Measurements from ENCODE around the gene MYH11.
"Not testable (repeated sequence)": the region's sequence is repeated elsewhere in the genome, so short reads cannot be mapped to it uniquely, and the experiment has no call there.

The MYH11 gene

DNA sequence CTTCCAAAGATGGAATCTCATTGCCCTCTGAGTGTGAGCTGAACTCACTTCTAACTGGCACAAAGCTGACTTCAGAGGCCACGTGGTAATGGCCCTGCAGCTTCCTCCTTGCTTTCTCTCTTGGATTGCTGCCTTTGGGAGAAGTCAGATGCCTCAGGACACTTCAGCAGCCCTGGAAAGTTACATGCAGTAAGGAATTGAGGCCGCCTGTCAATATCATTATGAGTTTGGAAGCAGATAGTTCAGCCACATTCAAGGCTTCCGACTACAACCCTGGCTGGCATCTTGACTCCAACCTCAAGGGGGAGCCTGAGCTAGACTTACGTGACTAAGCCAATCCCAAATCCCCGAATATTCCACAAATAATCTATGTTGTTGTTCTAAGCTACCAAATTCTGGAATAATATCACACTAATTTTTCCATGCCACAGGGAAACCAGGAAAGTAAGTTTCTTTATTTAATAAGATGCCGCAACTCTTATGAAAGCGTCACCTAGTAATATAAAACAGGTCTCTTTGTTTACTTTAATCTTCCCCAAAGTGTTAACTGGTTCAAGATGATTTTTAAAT, 18.0 kb upstream of the MYH11 start:
- no peak for DNase-seq

GRCh38 chr16:15873737-15874136, 16.9 kb upstream of the MYH11 start:
- no peak for DNase-seq

DNA sequence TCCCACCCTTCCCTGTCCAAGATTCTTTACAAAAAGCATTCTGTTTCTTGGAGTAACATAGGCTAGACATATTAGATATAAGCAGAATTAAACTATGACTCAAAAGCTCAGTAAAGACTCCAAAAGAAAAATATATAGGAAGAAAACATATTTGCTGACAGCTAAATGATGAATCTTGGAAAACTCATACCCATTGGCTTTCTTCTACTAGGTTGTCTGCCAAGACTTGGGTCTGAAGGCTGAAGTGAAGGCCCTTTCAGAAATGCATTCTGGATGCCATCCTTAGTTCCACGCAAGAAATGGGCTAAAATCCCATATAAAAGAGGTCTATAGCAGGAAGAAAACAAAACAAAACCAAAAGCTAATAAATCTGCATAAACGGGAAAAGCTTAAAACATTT, 16.5 kb upstream of the MYH11 start:
- no peak for DNase-seq

DNA sequence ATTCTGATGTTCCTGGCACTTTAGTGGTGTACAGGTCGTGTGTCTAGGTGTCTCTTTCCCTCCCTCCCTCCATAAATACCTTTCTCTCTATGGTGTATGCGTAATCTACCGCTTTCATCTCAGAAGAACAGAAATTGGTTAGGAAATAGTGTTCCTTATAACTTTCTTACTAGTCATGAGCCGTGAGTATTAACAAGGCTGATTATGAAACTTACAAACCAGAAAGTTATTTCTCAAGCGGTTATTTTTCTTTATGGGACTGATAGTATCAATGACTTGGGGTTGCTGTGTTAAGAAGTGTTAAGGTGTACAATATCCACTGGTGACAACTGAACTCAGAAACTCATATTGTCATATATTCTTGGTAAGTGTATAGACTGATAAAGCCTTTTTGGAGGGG, 13.2 kb upstream of the MYH11 start:
- DNase-seq, result no peak

DNA sequence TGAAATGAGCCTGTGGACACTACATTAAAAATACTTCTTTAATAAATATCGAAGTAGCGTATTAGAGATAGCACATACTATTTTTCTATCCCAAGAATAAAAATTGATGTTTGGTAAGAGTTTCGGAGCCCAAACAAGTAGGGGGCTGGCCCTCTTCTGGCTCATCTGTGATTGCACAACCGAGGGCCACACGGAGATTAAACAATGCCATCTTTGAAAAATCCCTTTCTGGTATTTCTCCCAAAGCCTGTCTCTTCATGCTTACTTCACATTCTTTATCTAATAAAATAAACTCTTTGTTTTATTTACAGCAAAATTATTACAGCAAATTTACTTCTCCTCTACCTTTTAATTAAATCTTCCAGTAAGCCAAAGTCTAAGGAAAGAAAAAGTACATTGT, 9.6 kb upstream of the MYH11 start:
- DNase-seq, result no peak

DNA sequence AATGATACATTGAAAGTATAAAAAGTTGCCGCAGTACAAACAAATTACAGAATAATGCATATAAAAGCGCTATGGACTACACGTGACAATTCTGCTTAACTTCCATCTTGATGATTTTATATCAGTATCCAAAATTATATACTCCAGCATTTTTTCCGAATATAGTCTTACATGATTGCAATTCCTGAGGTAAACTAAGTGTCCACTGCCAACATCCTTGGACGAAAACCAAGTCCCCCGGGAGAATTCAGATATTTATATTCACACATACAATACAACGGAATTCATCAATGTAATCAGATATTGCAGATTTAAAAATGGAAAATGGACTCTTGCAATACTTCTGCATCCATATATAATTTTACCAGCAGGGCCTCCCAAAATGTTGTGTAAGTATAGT, 8.9 kb upstream of the MYH11 start:
- no peak for DNase-seq

DNA sequence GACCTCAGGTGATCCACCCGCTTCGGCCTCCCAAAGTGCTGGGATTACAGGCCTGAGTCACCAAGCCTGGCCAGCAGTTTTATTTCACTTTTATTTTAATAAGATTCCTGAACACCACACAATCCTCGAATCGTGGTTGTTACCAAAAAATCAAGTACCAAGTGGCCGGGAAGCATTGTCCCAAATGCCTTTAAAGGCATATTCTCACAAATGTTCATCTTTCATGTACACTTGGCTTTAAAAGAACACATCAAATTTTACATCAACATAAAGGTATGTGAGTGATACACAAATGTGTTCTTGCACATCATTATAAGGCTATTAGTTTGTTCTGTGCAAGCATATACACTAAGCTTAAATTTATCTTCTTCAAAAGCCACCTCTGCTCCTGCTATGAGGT, 8.1 kb upstream of the MYH11 start:
- DNase-seq, result no peak

DNA sequence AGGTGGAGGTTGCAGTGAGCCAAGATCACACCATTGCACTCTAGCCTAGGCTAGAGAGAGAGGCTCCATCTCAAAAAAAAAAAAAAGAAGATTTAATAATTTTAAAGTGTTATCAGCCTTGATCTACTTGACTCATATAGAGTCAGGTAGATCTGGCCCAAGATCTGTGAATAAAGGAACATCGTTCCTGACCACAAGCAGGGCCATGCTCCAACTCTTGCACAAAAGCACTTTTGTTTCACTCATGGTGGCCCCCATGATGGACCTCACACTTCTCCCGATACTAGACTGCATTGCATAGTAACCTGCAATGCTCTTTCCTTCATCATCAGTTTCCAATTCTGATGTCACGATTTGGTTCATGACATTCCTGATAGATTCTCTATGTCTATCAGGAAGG, 5.2 kb upstream of the MYH11 start:
- no peak for DNase-seq

DNA sequence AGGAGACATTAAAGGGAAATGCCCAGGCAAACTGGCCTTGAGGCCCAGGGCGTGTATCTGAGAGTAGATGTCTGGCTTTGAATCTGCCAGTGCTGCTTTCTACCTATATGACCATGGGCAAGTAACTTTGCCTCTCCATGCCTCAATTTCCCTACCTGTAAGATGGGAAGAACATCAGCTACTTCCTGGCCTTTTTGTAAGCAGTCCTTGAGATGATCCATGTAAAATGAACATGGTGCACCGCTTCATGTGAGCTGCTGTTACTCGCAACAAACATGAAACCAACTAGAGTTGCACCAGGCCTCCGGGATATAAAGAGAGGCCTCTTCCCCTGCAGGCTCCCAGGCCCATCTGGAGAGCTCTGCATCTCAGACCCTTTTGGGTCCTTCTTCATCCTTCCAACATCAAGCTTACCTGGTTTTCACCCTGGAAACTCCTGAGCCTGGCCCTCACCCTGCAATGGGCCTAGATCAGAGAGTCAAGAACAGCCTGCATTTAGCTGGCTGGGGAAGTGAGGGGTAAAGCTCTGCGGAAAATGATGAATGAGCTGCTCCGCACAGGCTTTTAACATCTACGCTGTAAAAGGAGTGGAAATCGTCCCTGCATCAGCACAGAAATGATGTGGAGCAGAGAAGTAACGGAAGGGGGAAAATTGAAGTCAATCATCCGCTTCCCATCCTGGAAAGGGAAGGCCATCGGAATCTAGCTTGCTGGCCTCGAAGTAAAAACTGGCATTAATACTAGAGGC, 2.3 kb upstream of the MYH11 start:
- no peak for DNase-seq

- no peak for DNase-seq
These were observed 1.1 kb upstream of the MYH11 start for GRCh38 chr16:15857724-15858560.

- no peak for DNase-seq
These were observed 646 bp downstream of the MYH11 start for GRCh38 chr16:15856182-15856581.

GRCh38 chr16:15855704-15856003, 1.2 kb downstream of the MYH11 start:
- DNase-seq, result no peak

- no peak for DNase-seq
These were observed 1.7 kb downstream of the MYH11 start for GRCh38 chr16:15854906-15855703.

GRCh38 chr16:15854061-15854460, 2.8 kb downstream of the MYH11 start:
- DNase-seq, result no peak

DNA sequence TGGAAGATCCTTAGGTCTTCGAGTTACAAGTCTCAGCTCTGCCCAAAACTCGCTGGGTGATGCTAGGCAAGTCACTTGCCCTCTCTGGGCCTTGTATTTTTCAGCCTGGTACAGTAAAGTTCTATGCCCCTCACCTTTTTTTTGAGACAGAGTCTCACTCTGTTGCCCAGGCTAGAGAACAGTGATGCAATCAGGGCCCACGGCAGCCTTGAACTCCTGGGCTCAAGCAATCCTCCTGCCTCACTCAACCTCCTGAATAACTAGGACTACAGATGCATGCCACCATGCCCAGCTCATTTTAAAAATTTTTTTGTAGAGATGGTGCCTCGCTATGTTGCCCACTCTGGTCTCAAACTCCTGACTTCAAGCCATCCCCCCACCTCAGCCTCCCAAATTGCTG, 3.8 kb downstream of the MYH11 start:
- DNase-seq, result no peak

GRCh38 chr16:15850555-15850954, 6.3 kb downstream of the MYH11 start:
- not testable (repeated sequence) for DNase-seq

DNA sequence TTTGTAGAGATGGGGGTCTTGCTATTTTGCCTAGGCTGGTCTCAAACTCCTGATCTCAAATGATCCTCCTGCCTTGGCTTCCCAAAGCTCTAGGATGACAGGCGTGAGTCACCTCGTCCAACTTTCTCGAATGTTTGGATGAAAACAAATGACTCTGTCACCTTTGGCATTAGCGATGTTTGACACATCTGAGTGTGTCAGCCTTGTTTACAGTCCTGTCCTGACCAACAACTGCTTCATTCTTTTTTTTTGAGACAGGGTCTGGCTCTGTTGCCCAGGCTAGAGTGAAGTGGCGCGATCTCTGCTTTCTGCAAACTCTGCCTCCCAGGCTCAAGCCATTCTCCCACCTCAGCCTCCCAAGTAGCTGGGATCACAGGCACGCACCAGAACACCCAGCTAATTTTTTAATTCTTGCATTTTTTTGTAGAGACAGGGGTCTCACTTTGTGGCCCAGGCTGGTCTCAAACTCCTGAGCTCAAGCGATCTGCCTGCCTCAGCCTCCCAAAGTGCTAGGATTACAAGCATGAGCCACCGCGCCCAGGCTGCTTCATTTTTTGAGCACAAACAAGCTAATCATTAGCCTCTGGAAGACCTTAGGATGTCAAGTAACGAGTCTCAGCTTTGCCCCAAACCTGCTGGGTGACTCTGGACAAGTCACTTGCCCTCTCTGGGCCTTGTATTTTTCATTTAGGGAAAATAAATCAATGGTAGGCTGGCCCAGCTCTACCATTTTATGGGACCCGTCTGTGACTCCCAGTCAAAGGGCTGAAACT, 7.4 kb downstream of the MYH11 start:
- DNase-seq, result no peak

DNA sequence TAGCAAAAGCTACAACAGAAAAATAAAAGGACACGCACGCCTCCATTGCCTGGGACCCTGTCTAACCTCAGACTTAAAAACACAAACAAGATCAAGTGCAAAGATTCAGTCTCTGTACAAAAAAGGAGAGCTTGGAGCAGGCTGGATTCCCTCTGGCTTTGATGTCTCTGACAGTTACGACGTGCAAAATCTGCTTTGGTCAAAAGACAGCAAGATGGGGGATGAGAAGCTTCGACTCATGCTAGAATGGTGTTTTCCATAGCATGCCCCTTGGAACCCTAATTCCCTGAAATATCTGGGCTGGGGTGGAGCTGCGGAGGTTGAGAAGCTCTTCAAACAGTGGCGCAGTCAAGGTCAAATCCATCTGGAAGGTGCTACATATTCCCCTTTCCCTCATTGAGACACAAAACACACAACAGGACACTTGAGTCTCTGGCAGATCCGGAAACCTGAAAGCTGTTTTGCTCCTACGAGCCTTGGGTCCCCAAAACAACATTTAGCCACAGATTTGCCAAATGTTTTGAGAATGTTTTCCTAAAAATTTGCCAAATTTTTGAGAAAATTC, 9.1 kb downstream of the MYH11 start:
- DNase-seq, result no peak

DNA sequence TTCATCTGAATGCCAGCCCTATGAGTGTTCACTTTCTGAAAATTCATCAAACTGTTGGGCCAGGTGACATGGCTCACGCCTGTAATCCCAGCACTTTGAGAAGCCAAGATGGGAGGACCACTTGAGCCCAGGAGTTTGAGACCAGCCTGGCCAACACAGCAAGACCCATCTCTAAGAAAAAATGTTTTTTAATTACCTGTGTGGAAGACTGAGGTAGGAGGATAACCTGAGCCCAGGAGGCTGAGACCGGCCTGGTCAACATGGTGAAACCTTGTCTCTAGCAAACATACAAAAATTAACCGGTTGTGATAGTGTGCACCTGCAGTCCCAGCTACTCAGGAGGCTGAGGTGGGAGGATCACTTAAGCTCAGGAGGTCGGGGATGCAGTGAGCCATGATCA, 10.3 kb downstream of the MYH11 start:
- no peak for DNase-seq

DNA sequence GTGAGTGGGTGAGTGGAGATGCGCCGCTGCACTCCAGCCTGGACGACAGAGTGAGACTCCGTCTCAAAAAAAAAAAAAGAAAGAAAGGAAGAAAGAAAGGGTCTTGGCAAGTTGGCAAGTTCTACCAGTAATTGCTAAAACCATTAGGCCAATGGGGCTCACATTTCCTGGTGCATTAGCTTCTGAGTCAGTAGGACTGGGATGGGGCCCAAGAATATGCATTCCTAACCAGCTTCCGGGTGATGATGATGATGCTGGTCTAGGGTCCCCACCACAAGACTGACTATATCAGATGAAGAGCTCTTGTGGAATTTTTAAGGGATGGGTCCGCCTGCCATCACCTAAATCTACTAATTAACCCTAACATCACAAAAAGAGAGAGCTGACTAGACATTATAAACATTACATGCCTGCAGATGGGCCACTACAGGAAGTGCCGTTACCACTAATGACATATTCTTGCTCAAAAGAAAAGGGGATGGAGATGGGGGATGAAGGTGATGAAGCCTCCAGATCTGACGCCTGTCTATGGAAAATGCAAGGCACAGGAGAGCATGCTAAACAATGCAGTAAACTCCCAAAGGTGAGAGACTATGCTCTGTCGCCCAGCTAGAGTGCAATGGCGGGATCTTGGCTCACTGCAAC, 13.1 kb downstream of the MYH11 start:
- DNase-seq, result no peak

GRCh38 chr16:15839204-15839603, 17.6 kb downstream of the MYH11 start:
- DNase-seq, result not testable (repeated sequence)

GRCh38 chr16:15837761-15838160, 19.1 kb downstream of the MYH11 start:
- no peak for DNase-seq
